OCI-LY3 (cell line): ENCODE measurements around the gene MMP20.

ENCODE experiments used
- CTCF ChIP-seq: fragments of 200-600, 300-600 bp; sonication (generic); IDR thresholded peaks from 2 replicates; pipeline ENCODE4 v1.5.1; 2014; ENCODE audit warnings: antibody characterized with exemption, low read length, low read depth
- EZH2phosphoT487 ChIP-seq: fragments of 200-600 bp; shearing (Covaris generic); IDR thresholded peaks from 2 replicates; pipeline ENCODE4 v1.6.1; 2018; ENCODE audit warnings: antibody characterized with exemption, mixed run types, low read depth

- no peak for TF ChIP-seq CTCF
- TF ChIP-seq EZH2phosphoT487: no peak
Observed at GRCh38 chr11:102617466-102618008, 7.6 kb downstream of the MMP20 start.
